Uterus (tissue), 4 donors: ENCODE measurements around the gene SELENOO. TPM values are rescaled to one million over a fixed set of nuclear protein-coding genes. Genes with fewer than 3 reads are reported as not detected.
A peak's percentile ranks its signal among the peaks of the same experiment; 100 is the strongest.

Experiments
- DNase-seq, 2 donors: peaks; one replicate each; pipeline ENCODE4 v3.0.0-alpha.2; 2019 to 2020
- H3K27ac ChIP-seq, 2 donors: fragments of 200-600 bp; sonication (generic); 1 replicate in 1 of 2; 2 replicates in 1 of 2; pipeline ENCODE4 v1.5.1; 2016 to 2018
- H3K27me3 ChIP-seq, 2 donors: fragments of 200-600 bp; sonication (generic); one replicate each; pipeline ENCODE4 v1.5.1; 2018 to 2019; ENCODE audit warnings: control low read depth in 1 of 2
- H3K36me3 ChIP-seq, 2 donors: fragments of 200-600 bp; sonication (generic); one replicate each; pipeline ENCODE4 v1.5.1; 2019; ENCODE audit warnings: control low read depth in 1 of 2
- H3K4me1 ChIP-seq, 2 donors: fragments of 200-600 bp; sonication (generic); one replicate each; pipeline ENCODE4 v1.5.1; 2018 to 2019; ENCODE audit warnings: control low read depth in 1 of 2
- H3K4me3 ChIP-seq, 2 donors: fragments of 200-600 bp; sonication (generic); 1 replicate in 1 of 2; 2 replicates in 1 of 2; pipeline ENCODE4 v1.5.1; 2018 to 2019; ENCODE audit warnings: mild to moderate bottlenecking in 1 of 2
- H3K9me3 ChIP-seq, 2 donors: fragments of 200-600 bp; sonication (generic); one replicate each; pipeline ENCODE4 v1.5.1; 2019; ENCODE audit warnings: control low read depth in 1 of 2
- POLR2A ChIP-seq, 2 donors: fragments of 450-650 bp; IDR thresholded peaks; one replicate each; pipeline ENCODE4 v1.6.1; 2016; ENCODE audit warnings: antibody characterized with exemption in 2 of 2, mild to moderate bottlenecking in 1 of 2, moderate library complexity in 1 of 2
- intact Hi-C: fragments of 100-400 bp; cut with DNase I; formaldehyde crosslinking; loops from one replicate; pipeline ENCODE4 v1.15.1; 2023; ENCODE audit warnings: low total_unique reads
- total RNA-seq, 4 donors: library from RNA; depleted of rRNA in 3 of 4; stranded (reverse); fragments of >200 nt in 3 of 4; gene quantifications; one replicate each; pipeline versions ENCODE4 v1.1.0 to v1.2.4, GENCODE V29; 2014 to 2023
- TF ChIP-seq, protein P1 (sequence below), 4 experiments: fragments of 200-600 bp in 2 of 4; fragments of 450-650 bp in 2 of 4; sonication (generic) in 2 of 4; IDR thresholded peaks; one replicate each; pipeline ENCODE4 v1.5.1; 2016 to 2019; ENCODE audit warnings: antibody characterized with exemption in 4 of 4, mild to moderate bottlenecking in 2 of 4, moderate library complexity in 1 of 4
- donor health status: DM: yes; HTN: yes; CAD: no.

The SELENOO gene
- total RNA-seq, 4 donors from 2014 or later = 1.5 to 22.1 (median 10.0) TPM

- peaks cover 0 to 19% of the 10 kb centered on the region in 2 donors for H3K4me1 ChIP-seq
- no peaks in the 10 kb centered on the region for H3K27me3 ChIP-seq
- intact Hi-C loops = no loop called here
Measured at GRCh38 chr22:50258361-50259292, 57.8 kb downstream of the SELENOO start.

GRCh38 chr22:50259302-50259701, 58.5 kb downstream of the SELENOO start:
- intact Hi-C loops = no loop called here
- no peak for TF ChIP-seq POLR2A (IDR thresholded peaks at IDR 0.05)
- TF ChIP-seq, protein P1, sequence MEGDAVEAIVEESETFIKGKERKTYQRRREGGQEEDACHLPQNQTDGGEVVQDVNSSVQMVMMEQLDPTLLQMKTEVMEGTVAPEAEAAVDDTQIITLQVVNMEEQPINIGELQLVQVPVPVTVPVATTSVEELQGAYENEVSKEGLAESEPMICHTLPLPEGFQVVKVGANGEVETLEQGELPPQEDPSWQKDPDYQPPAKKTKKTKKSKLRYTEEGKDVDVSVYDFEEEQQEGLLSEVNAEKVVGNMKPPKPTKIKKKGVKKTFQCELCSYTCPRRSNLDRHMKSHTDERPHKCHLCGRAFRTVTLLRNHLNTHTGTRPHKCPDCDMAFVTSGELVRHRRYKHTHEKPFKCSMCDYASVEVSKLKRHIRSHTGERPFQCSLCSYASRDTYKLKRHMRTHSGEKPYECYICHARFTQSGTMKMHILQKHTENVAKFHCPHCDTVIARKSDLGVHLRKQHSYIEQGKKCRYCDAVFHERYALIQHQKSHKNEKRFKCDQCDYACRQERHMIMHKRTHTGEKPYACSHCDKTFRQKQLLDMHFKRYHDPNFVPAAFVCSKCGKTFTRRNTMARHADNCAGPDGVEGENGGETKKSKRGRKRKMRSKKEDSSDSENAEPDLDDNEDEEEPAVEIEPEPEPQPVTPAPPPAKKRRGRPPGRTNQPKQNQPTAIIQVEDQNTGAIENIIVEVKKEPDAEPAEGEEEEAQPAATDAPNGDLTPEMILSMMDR (IDR thresholded peaks at IDR 0.05) = no peak
- H3K4me3 ChIP-seq = no peak overlapping the region
- no peak for DNase-seq
- no peaks in the 10 kb centered on the region for H3K27me3 ChIP-seq
- peaks cover 0 to 19% of the 10 kb centered on the region in 2 donors for H3K4me1 ChIP-seq
- no peaks in the 10 kb centered on the region for H3K9me3 ChIP-seq
- H3K36me3 ChIP-seq = no peaks in the 10 kb centered on the region
- H3K27ac ChIP-seq = no peak overlapping the region

More at GRCh38 chr22:50258361-50259292, 57.8 kb downstream of the SELENOO start:
- Histone ChIP-seq H3K27ac (no peak overlapping the region), H3K36me3 (no peaks in the 10 kb centered on the region), H3K4me3 (no peak overlapping the region), H3K9me3 (no peaks in the 10 kb centered on the region)
- DNase-seq = no peak
- TF ChIP-seq, protein P1 (IDR thresholded peaks at IDR 0.05) = no peak
- TF ChIP-seq POLR2A (IDR thresholded peaks at IDR 0.05) = no peak

GRCh38 chr22:50260434-50260800, 59.6 kb downstream of the SELENOO start:
- TF ChIP-seq, protein P1 (IDR thresholded peaks at IDR 0.05) = no peak
- TF ChIP-seq POLR2A (IDR thresholded peaks at IDR 0.05) = no peak
- H3K9me3 ChIP-seq = no peaks in the 10 kb centered on the region
- DNase-seq = no peak
- peaks cover 0 to 19% of the 10 kb centered on the region in 2 donors for H3K4me1 ChIP-seq
- intact Hi-C loops = no loop called here
- H3K36me3 ChIP-seq = no peaks in the 10 kb centered on the region
- peak overlapping the region; percentile 65 to 74 for H3K27ac ChIP-seq
- H3K4me3 ChIP-seq = peak overlapping the region; percentile 32 to 58
- no peaks in the 10 kb centered on the region for H3K27me3 ChIP-seq

DNA sequence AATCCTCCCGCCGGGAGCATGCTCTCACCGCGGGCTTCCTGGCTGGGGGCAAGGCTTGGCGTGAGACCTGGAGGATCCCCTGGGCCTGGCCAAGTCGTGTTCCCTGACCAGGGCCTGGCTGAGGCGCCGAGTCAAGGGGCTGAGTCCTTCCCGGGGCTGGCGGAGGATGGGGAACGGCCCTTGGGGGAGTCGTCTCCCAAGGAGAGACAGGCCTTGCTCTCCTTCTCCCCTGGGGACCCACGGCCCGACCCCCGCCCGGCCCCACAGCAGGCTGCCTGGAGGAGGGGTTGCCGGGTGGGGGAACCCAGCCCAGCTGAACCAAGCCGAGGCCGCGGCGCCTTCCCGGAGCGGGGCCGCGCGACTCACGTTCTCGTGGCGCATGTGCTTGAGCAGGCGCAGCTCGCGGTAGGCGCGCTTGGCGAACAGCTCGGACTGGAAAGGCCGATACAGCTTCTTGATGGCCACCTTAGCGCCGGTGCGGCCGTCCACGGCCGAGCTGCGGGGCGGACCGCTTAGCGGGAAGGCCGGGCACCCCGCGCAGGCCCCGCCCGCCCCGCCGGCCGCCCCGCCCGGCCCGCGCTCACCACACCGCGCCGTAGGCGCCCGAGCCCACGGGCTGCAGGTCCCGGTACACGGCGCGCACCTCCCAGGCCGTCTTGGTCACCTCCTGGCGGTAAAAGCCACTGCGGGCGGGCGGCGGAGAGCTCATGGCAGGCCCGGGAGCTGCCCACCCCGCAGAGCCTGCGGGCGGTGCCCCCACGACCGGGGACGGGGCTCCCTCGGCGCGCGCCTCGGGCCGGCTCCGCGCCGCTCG, 60.2 kb downstream of the SELENOO start:
- H3K9me3 ChIP-seq = no peaks in the 10 kb centered on the region
- intact Hi-C loops = no loop called here
- TF ChIP-seq, protein P1 (IDR thresholded peaks at IDR 0.05) = no peak
- no peak for TF ChIP-seq POLR2A (IDR thresholded peaks at IDR 0.05)
- H3K36me3 ChIP-seq = no peaks in the 10 kb centered on the region
- H3K27ac ChIP-seq = peak overlapping the region; percentile 65 to 74
- H3K27me3 ChIP-seq = no peaks in the 10 kb centered on the region
- peak overlapping the region; percentile 32 to 58 for H3K4me3 ChIP-seq
- peaks cover 0 to 19% of the 10 kb centered on the region in 2 donors for H3K4me1 ChIP-seq
- no peak for DNase-seq
